Skin epidermis (tissue), 12 donors: ENCODE measurements around the gene ATP13A5.

ENCODE experiments used
- H3K27ac ChIP-seq, 21 experiments: fragments of 200-600 bp; sonication (generic) in 11 of 21; one replicate each; pipeline ENCODE4 v1.5.0; 2020; ENCODE audit warnings: mild to moderate bottlenecking in 3 of 21, inconsistent platforms in 2 of 21, moderate library complexity in 2 of 21
- H3K4me3 ChIP-seq, 7 experiments: fragments of 200-600 bp; sonication (generic) in 2 of 7; one replicate each; pipeline ENCODE4 v1.5.0; 2020; ENCODE audit warnings: inconsistent platforms in 2 of 7, mild to moderate bottlenecking in 2 of 7, moderate library complexity in 1 of 7

ATP13A5 gene

GRCh38 chr3:193378706-193379105 is at the start of gene ATP13A5:
ATP13A5 (minus strand) TSS chr3:193378753; CDS start chr3:193378725, 28 bp downstream.
- H3K27ac ChIP-seq = no peak within 1 kb of the TSS

DNA sequence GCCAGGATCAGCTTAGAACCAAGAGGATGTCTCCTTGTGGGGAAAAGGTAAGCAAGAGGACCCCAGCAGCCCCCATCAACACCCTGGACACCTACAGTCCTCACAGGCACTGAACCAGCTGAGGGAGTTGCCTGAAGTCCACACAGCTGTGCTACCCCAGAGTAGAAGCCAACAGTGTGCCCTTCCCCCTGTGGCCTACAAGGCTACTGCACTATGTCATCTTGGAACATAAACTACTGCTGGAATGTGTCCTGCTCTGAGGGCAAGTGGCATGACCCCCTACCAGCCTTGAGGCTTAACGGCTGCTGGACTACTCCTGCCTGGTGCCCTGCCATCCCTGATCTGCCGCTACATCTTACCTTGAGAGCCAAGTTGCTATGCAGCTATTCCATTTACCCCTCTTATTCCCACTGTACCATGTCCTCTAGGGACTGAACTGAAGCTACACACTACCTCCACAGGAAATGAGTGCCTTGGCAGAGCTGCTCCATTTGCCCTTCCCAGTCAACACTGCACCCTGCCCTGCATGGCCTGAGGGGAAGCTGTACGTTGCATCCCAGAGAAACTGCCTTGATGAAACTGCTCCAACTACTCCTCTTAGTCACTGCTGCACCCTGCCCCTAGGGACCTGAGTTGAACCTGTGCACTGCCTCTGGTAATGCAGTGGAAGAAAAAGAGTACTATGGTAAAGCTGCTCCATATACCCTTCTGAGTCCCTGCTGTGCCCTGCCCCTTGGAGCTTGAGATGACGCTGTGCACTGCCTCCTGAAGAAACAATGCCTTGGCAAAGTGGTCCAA is 40.2 kb upstream of the ATP13A5 start:
- Histone ChIP-seq H3K27ac (no peak overlapping the region), H3K4me3 (no peak overlapping the region)

More at GRCh38 chr3:193378706-193379105, at the start of gene ATP13A5:
- H3K4me3 ChIP-seq = no peak within 1 kb of the TSS

DNA sequence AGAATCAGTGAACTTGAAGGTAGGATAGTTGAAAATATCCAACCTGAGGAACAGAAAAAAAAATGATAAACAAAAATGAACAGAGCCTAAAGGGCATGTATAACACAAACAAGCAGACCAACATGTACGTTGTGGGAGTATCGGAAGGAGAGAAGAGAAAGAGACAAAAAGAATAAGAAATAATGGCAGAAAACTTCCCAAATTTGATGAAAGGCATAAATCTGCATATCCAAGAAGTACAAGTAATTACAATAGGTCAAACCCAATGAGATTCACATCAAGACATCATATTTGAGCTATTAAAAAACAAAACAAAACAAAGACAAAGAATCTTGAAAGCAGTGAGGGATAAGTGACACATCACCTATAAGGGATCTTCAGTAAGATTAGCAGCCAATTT is 38.1 kb upstream of the ATP13A5 start:
- Histone ChIP-seq H3K27ac (no peak overlapping the region), H3K4me3 (no peak overlapping the region)

DNA sequence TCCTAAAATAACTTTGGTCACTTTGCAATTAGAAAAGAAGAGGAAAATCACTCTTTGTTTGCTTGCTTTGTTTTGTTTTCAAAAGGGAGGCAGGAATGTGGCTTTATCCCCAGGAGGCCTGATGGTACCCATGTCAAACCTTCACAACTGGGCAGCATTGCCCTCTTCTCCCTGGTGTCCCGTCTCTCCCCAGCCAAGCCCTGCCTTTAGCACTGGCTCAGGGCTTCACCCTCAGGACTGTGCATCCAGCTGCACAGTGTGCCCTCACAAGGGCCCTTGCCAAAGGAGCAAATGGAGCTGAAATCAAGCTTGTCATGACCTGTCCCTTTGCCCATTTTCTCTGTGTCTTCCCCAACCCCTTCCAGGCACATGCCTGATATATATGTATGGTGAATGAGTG is 29.1 kb upstream of the ATP13A5 start:
- H3K4me3 ChIP-seq = no peak overlapping the region
- no peak overlapping the region for H3K27ac ChIP-seq

- Histone ChIP-seq H3K4me3 (no peak overlapping the region), H3K27ac (no peak overlapping the region)
These were observed 28.6 kb upstream of the ATP13A5 start for GRCh38 chr3:193407112-193407511.

DNA sequence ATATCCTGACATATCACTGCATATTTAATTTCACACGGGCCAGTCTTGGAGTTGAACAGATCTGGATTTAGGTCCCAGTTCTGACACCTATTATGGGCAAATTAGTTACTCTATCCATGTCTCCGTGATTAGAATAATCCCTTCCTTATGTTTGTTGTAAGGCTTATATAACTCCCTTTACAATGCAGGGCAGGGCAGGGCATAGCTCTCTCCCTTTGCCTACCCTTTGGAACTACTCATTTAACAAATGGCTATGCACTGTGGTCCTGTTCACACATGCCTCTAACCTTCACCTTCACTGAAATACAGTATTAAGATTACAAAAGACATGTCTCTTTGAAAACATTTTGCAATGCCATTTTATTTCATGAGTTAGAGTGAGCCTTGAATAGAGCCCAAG is 24.8 kb upstream of the ATP13A5 start:
- no peak overlapping the region for H3K4me3 ChIP-seq
- H3K27ac ChIP-seq = no peak overlapping the region

DNA sequence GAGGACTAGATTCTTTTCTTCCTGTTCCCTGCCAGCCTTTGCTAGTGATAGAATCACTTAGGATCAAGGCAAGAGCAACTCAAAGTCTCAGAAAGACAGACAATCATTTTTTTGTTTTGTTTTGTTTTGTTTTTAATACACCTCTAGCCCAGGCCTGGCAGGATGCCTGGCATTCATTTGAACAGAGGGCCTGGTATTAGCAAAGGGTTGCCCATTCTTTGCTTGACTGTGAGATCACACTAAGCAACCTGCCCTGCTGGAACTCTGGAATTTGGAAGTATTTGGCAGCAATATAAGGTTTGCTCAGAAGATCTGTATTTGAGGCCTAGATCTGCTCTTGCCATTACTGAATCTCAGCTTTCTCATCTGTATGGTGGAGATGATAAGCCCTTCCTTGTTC is 21.8 kb upstream of the ATP13A5 start:
- Histone ChIP-seq H3K4me3 (no peak overlapping the region), H3K27ac (no peak overlapping the region)

- H3K4me3 ChIP-seq = no peak overlapping the region
- H3K27ac ChIP-seq = no peak overlapping the region
These were observed 18.1 kb upstream of the ATP13A5 start for GRCh38 chr3:193396451-193397244.

DNA sequence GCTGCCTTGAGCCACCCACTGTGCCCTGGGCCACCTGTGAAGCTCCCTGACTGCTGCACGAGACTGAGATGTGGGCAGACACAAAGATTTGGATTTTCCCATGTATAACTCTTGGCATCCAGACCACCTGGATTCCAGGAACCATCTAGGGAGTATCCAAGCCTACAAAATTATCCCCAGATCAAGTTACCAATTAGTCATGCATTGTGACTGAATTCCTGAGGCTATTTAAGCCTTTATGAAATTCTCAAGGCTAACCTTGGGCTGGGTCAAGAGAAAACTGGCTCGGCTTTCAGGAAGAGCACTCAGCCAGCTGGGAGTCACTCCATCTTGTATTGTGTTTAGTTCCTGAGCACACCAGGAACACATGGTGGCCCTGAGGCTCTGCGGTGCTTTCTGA is 13.3 kb upstream of the ATP13A5 start:
- H3K27ac ChIP-seq = no peak overlapping the region

GRCh38 chr3:193389335-193389734 is 10.8 kb upstream of the ATP13A5 start:
- no peak overlapping the region for H3K4me3 ChIP-seq
- H3K27ac ChIP-seq = no peak overlapping the region

More for the DNA sequence above, 13.3 kb upstream of the ATP13A5 start:
- H3K4me3 ChIP-seq = no peak overlapping the region

GRCh38 chr3:193388361-193388760 is 9.8 kb upstream of the ATP13A5 start:
- Histone ChIP-seq H3K4me3 (no peak overlapping the region), H3K27ac (no peak overlapping the region)

- Histone ChIP-seq H3K4me3 (no peak overlapping the region), H3K27ac (no peak overlapping the region)
These were observed 9.0 kb upstream of the ATP13A5 start for GRCh38 chr3:193387596-193387995.

- no peak overlapping the region for H3K4me3 ChIP-seq
- no peak overlapping the region for H3K27ac ChIP-seq
These were observed 962 bp downstream of the ATP13A5 start for GRCh38 chr3:193377591-193377990.

GRCh38 chr3:193375614-193376013 is 2.9 kb downstream of the ATP13A5 start:
- no peak overlapping the region for H3K27ac ChIP-seq
- no peak overlapping the region for H3K4me3 ChIP-seq

DNA sequence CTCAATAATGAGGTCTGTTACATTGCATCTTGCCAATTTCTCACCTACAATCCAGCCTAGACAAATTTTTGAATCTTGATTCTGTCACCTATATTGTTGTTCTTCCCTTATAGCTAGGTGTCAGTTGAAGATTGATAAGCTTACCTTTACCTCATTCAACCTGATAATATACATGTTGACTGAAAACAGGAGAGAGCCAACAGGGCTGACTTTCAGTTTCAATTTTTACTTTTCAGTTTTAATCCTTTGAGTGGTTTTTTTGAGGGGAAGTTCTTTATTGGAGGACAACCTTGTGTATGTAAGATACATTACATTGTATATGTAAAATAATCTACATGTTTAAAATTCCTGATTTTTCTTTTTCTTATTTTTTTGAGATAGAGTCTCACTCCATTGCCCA is 5.8 kb downstream of the ATP13A5 start:
- no peak overlapping the region for H3K4me3 ChIP-seq
- no peak overlapping the region for H3K27ac ChIP-seq

- Histone ChIP-seq H3K27ac (no peak overlapping the region), H3K4me3 (no peak overlapping the region)
These were observed 10.7 kb downstream of the ATP13A5 start for GRCh38 chr3:193367868-193368267.

DNA sequence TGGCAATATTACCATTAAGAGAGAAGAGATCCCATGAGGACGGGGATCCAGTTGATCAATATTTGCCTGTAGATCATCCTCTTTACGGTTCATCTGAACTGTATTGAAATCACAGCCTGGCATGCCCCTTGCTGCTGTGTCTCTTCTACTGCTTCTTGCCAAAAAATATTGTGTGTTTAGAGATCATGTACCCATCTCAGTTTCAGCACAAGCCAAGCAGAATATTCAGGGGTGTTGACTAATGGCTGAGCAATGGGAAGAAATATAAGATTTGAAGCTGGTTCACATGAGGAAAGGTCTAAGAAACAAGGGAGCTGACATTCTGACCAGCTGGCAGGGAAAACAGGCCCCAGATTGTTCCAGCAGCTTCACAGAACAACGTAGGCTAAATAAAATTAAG is 21.3 kb downstream of the ATP13A5 start:
- Histone ChIP-seq H3K4me3 (no peak overlapping the region), H3K27ac (no peak overlapping the region)

DNA sequence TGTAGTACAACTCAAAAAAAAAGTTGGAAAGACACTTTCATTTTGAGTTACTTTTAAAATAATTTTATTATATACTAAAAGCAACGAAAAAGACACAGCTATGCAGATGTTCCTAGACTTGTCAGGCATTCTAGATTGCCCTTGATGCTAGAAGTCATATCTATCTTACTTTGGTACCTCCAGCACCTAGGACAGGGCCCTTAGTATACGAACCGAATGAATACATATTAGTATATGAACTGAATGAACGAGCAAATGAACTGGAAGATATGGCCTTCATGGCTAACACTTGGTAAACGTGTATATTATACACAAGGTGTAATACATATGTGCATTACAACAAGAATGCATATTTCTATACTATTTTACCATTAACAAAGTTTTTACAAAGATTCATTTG is 24.1 kb downstream of the ATP13A5 start:
- Histone ChIP-seq H3K27ac (no peak overlapping the region), H3K4me3 (no peak overlapping the region)

DNA sequence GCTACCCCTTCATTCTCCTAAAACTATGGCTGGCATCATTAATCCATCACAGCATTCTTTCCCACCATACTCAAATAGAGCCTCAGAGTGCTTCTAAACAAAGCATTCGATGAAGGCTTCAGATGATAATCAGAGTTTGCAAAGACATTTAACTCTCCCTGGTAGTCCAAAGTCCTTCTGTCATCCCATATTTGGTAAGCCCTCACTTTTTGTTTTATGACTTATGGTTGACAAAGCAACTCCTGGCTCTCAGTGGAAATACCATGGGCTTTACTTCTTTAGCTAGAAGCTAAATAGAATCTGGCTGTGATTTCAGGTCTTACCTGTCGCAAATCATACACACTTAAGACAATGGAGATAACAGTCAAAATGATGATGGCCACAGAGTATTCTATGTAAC is 27.8 kb downstream of the ATP13A5 start:
- Histone ChIP-seq H3K27ac (no peak overlapping the region), H3K4me3 (no peak overlapping the region)

- no peak overlapping the region for H3K27ac ChIP-seq
These were observed 29.9 kb downstream of the ATP13A5 start for GRCh38 chr3:193348686-193349085.

More at GRCh38 chr3:193348686-193349085, 29.9 kb downstream of the ATP13A5 start:
- H3K4me3 ChIP-seq = no peak overlapping the region
